ENCODE data around the gene CRB1. TPM values are rescaled to one million over a fixed set of nuclear protein-coding genes. Genes with fewer than 3 reads are reported as not detected.

The CRB1 gene
- total RNA-seq, 1 donor from 2014 or later, result 2.6 TPM

GRCh38 chr1:197330213-197330612, 62.2 kb downstream of the CRB1 start:
- Mint-ChIP-seq H3K27me3 (ENCODE audit: insufficient read depth, low read depth) (peaks cover 2% of the 10 kb centered on the region), H3K4me1 (no peaks in the 10 kb centered on the region), H3K4me3 (no peak overlapping the region), H3K27ac (no peak overlapping the region), H3K9me3 (no peaks in the 10 kb centered on the region), H3K36me3 (no peaks in the 10 kb centered on the region)
- H3K27me3 ChIP-seq, result no peaks in the 10 kb centered on the region
- H3K79me2 ChIP-seq (ENCODE audit: low read depth), result no peaks in the 10 kb centered on the region
- H2AFZ ChIP-seq (replicated peaks), result no peak overlapping the region
- no peak for DNase-seq (ENCODE audit: low spot score)
- no peaks in the 10 kb centered on the region for H3K4me1 ChIP-seq
- H3K27ac ChIP-seq, result no peak overlapping the region
- no peaks in the 10 kb centered on the region for H3K36me3 ChIP-seq
- TF ChIP-seq, protein P1, sequence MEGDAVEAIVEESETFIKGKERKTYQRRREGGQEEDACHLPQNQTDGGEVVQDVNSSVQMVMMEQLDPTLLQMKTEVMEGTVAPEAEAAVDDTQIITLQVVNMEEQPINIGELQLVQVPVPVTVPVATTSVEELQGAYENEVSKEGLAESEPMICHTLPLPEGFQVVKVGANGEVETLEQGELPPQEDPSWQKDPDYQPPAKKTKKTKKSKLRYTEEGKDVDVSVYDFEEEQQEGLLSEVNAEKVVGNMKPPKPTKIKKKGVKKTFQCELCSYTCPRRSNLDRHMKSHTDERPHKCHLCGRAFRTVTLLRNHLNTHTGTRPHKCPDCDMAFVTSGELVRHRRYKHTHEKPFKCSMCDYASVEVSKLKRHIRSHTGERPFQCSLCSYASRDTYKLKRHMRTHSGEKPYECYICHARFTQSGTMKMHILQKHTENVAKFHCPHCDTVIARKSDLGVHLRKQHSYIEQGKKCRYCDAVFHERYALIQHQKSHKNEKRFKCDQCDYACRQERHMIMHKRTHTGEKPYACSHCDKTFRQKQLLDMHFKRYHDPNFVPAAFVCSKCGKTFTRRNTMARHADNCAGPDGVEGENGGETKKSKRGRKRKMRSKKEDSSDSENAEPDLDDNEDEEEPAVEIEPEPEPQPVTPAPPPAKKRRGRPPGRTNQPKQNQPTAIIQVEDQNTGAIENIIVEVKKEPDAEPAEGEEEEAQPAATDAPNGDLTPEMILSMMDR (IDR thresholded peaks at IDR 0.05), result no peak
- no peaks in the 10 kb centered on the region for H3F3A ChIP-seq (ENCODE audit: low read depth)
- no peaks in the 10 kb centered on the region for H4K20me1 ChIP-seq (ENCODE audit: low read depth)
- no peak overlapping the region for H3K4me2 ChIP-seq
- no peak overlapping the region for H3K9ac ChIP-seq
- no peaks in the 10 kb centered on the region for H3K9me3 ChIP-seq (ENCODE audit: low read depth)
- no peak overlapping the region for H3K4me3 ChIP-seq

DNA sequence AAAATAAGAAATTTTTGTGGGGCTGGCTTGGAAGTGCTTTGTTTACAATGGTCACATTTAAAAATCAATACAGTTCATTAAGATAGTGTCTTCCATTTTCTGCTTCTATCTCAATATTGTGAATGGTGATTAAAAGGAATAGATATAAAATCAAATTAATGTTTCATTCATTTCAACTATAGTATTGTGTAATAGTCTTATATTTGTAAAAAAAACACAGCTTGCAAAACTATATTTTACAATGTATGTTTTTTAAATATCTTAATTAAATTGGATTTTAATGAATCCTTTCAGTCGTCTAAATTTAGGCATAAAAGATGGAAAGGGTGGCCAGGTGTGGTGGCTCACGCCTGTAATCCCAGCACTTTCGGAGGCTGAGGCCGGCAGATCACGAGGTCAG, 63.5 kb downstream of the CRB1 start:
- H3K36me3 ChIP-seq, result no peaks in the 10 kb centered on the region

DNA sequence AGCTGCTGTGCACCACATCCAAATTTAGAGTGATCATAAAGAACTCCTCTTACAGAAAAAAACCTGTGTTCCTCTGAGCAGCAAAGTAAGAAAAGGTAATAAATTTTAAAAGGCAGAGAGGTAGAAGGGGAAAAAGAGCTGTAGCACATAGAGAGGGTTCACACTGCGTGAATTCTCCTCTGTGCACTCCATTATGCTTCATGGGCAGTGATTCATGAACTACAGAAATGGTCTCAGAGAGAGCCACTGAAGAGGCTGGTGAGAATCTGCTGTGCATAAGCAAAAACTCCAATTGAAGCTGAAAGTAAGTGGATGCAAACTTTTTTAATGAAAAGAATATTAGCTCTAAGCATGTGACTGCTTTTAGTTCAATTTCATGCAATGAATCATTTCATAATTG, 65.0 kb downstream of the CRB1 start:
- Mint-ChIP-seq H3K36me3 (no peaks in the 10 kb centered on the region), H3K27me3 (ENCODE audit: insufficient read depth, low read depth) (peaks cover 2% of the 10 kb centered on the region), H3K9me3 (no peaks in the 10 kb centered on the region), H3K4me3 (no peak overlapping the region), H3K27ac (no peak overlapping the region), H3K4me1 (no peaks in the 10 kb centered on the region)
- Histone ChIP-seq H3K27ac (no peak overlapping the region), H4K20me1 (ENCODE audit: low read depth) (no peaks in the 10 kb centered on the region), H3F3A (ENCODE audit: low read depth) (no peaks in the 10 kb centered on the region), H3K9me3 (ENCODE audit: low read depth) (no peaks in the 10 kb centered on the region), H3K4me3 (no peak overlapping the region), H3K4me1 (no peaks in the 10 kb centered on the region), H3K9ac (no peak overlapping the region), H3K36me3 (no peaks in the 10 kb centered on the region), H2AFZ (replicated peaks) (no peak overlapping the region), H3K4me2 (no peak overlapping the region), H3K79me2 (ENCODE audit: low read depth) (no peaks in the 10 kb centered on the region), H3K27me3 (no peaks in the 10 kb centered on the region)
- DNase-seq (ENCODE audit: low spot score), result no peak
- no peak for TF ChIP-seq EZH2 (IDR thresholded peaks at IDR 0.05)

More for the DNA sequence above, 63.5 kb downstream of the CRB1 start:
- Histone ChIP-seq H3K27ac (no peak overlapping the region), H3K4me1 (no peaks in the 10 kb centered on the region), H3K9me3 (ENCODE audit: low read depth) (no peaks in the 10 kb centered on the region), H3K27me3 (no peaks in the 10 kb centered on the region), H3K4me3 (no peak overlapping the region), H3K79me2 (ENCODE audit: low read depth) (no peaks in the 10 kb centered on the region), H3F3A (ENCODE audit: low read depth) (no peaks in the 10 kb centered on the region), H2AFZ (replicated peaks) (no peak overlapping the region), H4K20me1 (ENCODE audit: low read depth) (no peaks in the 10 kb centered on the region), H3K9ac (no peak overlapping the region), H3K4me2 (no peak overlapping the region)
- DNase-seq (ENCODE audit: low spot score), result no peak
- Mint-ChIP-seq H3K27ac (no peak overlapping the region), H3K9me3 (no peaks in the 10 kb centered on the region), H3K4me1 (no peaks in the 10 kb centered on the region), H3K27me3 (ENCODE audit: insufficient read depth, low read depth) (peaks cover 2% of the 10 kb centered on the region), H3K36me3 (no peaks in the 10 kb centered on the region), H3K4me3 (no peak overlapping the region)
- TF ChIP-seq EZH2 (IDR thresholded peaks at IDR 0.05), result no peak
- TF ChIP-seq EZH2phosphoT487 (IDR thresholded peaks at IDR 0.05), result no peak
- TF ChIP-seq, protein P1 (IDR thresholded peaks at IDR 0.05), result no peak

DNA sequence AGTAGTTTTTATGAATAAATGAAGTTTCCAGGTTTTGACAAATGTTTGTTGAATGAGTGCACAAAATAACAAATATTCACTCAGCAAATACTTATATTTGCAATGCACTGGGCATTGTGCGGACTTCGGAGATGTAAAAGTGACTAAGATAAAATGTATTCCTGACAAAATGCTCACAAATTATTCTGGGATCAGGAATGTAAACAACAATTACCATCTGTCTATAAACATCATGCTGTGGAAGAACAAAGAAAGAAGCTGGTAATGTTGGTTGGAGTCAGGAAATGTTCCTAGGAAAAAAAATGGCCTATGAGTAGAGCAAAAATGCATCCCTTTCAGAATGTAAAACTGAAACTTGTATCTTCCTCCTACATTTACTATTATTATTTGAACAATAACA, 68.5 kb downstream of the CRB1 start:
- no peak overlapping the region for H3K27ac Mint-ChIP-seq
- H3K4me1 Mint-ChIP-seq, result no peaks in the 10 kb centered on the region
- no peak overlapping the region for H3K9ac ChIP-seq
- no peaks in the 10 kb centered on the region for H3K27me3 Mint-ChIP-seq (ENCODE audit: insufficient read depth, low read depth)
- H3K4me1 ChIP-seq, result no peaks in the 10 kb centered on the region
- no peak overlapping the region for H3K4me3 ChIP-seq
- no peaks in the 10 kb centered on the region for H3K9me3 Mint-ChIP-seq
- no peaks in the 10 kb centered on the region for H3K36me3 Mint-ChIP-seq
- no peak overlapping the region for H3K27ac ChIP-seq
- H3K4me3 Mint-ChIP-seq, result no peak overlapping the region
- no peak for DNase-seq (ENCODE audit: low spot score)
- no peak overlapping the region for H3K4me2 ChIP-seq
- no peaks in the 10 kb centered on the region for H3K36me3 ChIP-seq
- H2AFZ ChIP-seq (replicated peaks), result no peak overlapping the region
- H3K9me3 ChIP-seq (ENCODE audit: low read depth), result no peaks in the 10 kb centered on the region
- no peaks in the 10 kb centered on the region for H3K79me2 ChIP-seq (ENCODE audit: low read depth)
- TF ChIP-seq EZH2 (IDR thresholded peaks at IDR 0.05) (no peak), EZH2phosphoT487 (IDR thresholded peaks at IDR 0.05) (no peak)
- TF ChIP-seq, protein P1 (IDR thresholded peaks at IDR 0.05), result no peak
- no peaks in the 10 kb centered on the region for H3F3A ChIP-seq (ENCODE audit: low read depth)
- no peaks in the 10 kb centered on the region for H3K27me3 ChIP-seq
- no peaks in the 10 kb centered on the region for H4K20me1 ChIP-seq (ENCODE audit: low read depth)

Data from neural progenitor cell (in vitro differentiated cells).